Sigmoid colon (tissue), 4 donors: Measurements from ENCODE around the gene BCAS3.

Experiments
- CTCF ChIP-seq, 4 experiments: fragments of 450-650 bp in 3 of 4; fragments of 200-600 bp in 1 of 4; IDR thresholded peaks; one replicate each; pipeline ENCODE4 v1.5.1; 2016 to 2019; ENCODE audit warnings: antibody characterized with exemption in 4 of 4, mild to moderate bottlenecking in 3 of 4, moderate library complexity in 2 of 4
- POLR2A ChIP-seq, 2 donors: fragments of 450-650 bp; IDR thresholded peaks; one replicate each; pipeline ENCODE4 v1.6.1; 2016; ENCODE audit warnings: antibody characterized with exemption in 2 of 2, mild to moderate bottlenecking in 2 of 2, moderate library complexity in 2 of 2
- POLR2AphosphoS5 ChIP-seq, 4 donors: sonication (generic); formaldehyde crosslinking; IDR thresholded peaks; one replicate each; pipeline ENCODE4 v1.6.1; 2017; ENCODE audit warnings: antibody characterized with exemption in 4 of 4

GRCh38 chr17:61239953-61240352 is 562.3 kb downstream of the BCAS3 start:
- TF ChIP-seq CTCF (IDR thresholded peaks at IDR 0.05) (no peak), POLR2A (IDR thresholded peaks at IDR 0.05) (no peak), POLR2AphosphoS5 (IDR thresholded peaks at IDR 0.05) (no peak)
